GM18526 (cell line): ENCODE data around the gene GPR6.

Source experiments
- POLR2A ChIP-seq: IDR thresholded peaks from 3 replicates; pipeline ENCODE4 v1.6.1; 2011; ENCODE audit not compliant: insufficient read length; ENCODE audit errors: extremely low read depth

GPR6 gene

DNA sequence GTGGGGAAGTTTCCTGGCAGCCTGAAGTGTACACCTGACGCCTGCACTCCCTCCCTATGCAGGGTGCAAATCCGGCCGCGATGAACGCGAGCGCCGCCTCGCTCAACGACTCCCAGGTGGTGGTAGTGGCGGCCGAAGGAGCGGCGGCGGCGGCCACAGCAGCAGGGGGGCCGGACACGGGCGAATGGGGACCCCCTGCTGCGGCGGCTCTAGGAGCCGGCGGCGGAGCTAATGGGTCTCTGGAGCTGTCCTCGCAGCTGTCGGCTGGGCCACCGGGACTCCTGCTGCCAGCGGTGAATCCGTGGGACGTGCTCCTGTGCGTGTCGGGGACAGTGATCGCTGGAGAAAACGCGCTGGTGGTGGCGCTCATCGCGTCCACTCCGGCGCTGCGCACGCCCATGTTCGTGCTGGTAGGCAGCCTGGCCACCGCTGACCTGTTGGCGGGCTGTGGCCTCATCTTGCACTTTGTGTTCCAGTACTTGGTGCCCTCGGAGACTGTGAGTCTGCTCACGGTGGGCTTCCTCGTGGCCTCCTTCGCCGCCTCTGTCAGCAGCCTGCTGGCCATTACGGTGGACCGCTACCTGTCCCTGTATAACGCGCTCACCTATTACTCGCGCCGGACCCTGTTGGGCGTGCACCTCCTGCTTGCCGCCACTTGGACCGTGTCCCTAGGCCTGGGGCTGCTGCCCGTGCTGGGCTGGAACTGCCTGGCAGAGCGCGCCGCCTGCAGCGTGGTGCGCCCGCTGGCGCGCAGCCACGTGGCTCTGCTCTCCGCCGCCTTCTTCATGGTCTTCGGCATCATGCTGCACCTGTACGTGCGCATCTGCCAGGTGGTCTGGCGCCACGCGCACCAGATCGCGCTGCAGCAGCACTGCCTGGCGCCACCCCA, 1.2 kb downstream of the GPR6 start:
- no peak for TF ChIP-seq POLR2A

DNA sequence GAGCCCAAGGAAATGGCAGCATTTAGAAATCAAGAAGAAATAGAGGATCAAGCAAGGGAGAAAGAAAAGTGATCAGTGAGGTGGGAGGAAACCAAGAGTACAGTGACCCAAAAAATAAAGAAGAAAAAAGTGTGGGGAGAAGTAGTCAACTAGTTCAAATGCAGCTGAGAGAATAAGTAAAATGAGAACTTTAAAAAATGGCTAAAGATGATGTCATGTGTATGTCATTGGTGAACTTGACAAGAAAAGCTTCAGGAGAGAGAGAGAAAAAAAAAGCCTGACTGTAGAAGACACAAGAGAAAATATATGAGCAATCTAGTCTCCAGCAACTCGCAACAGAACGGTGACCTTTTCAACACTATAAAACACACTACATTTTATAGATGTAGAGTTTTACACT, 6.3 kb downstream of the GPR6 start:
- TF ChIP-seq POLR2A: no peak

DNA sequence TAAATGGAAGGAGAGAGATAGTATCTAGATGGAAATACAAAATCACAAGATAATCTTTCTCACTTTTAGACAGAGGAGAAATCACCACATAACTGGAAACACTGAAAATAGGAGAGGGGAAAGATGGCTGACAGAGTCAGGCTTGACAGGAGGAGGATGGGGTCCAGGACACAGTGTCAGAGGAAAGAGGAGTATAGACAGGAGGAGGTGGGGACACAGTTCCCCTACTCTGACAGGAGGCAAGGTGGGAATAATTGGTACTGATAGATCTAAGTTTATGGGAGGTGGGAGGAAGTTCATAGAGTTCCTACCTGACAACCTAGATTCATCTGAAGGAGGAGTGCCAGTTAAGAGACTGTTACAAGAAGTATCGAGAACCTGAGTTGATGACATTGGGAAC, 9.1 kb downstream of the GPR6 start:
- no peak for TF ChIP-seq POLR2A

DNA sequence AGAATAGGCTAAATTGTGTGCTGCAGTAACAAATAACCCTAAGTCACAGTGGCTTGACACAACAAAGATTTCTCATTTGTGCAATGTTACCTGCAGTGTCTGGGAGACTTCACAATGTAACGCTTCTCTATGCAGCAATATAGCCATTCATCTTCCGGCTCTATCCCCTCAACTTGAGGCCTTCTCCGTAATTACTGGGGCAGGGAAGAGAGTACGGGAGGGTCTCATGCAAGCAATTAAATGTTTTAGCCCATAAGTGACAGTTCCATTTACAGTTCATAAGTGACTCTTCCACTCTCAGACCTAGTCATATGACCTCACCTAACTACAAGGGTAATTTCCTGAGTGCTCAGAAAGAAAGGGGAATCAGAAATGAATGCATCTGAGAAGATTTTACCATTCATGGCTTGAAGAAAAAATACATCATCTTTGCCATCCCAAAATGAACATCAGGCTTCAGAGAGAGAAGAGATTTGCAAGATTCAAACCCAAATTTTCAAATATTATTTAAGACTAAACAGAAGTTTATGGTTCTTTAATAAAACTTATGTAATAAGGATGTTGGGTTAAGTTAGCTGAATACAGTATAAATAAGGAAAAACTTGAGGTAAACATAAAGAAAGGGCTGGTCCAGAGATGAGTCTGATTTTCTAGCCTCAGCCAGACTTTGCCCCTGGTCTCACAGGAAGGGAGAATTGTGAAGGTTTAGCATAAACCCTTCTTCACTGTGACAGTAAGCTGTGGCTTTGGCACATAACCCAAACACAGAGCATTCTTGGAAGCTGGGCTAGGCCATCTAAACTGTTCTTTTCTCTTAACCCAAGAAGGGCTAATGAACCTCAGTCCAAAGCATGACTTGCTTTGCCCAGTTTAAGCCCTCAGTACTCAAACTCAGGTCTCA, 13.3 kb downstream of the GPR6 start:
- TF ChIP-seq POLR2A: no peak

DNA sequence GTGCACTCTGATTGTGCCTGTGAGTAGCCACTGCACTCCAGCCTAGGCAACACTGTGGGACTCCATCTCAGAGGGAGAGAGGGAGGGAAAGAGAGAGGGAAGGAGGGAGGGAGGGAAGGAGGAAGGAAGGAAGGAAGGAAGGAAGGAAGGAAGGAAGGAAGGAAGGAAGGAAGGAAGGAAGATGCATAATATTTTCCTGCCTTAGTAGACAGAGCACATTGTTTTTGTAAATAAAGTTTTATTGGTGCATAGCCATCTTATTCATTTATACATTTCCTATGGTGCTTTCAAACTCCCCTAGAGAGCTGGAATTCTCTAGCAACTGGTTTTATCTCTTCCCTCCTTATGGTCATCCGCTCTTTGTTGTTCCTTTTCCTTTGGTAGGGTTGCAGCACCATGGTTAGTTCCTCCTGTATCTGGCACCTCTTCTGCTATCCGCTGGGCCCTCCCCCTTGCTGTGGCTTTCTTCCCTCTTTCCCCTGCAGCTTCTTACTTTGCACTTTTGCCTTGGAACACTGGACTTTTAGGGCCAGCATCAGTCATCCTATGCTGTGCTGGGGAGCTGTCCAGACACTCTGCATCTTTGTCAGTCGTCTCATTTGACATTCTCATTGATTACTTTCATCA, 20.2 kb downstream of the GPR6 start:
- TF ChIP-seq POLR2A: no peak

DNA sequence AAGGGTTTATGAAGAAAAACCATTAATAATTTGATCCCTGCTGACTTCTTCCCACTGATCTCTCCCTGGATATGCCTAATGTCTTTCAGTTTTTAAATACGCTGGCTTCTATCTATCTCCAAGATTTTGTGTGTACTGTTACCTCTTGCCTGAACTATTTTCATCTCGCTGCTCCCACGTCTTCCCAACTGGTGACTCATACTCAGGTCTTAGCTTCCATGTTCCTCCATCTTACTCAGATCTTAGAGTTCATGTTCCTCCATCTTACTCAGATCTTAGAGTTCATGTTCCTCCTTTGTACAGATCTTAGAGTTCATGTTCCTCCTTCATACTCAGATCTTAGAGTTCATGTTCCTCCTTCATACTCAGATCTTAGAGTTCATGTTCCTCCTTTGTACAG, 21.6 kb downstream of the GPR6 start:
- no peak for TF ChIP-seq POLR2A

DNA sequence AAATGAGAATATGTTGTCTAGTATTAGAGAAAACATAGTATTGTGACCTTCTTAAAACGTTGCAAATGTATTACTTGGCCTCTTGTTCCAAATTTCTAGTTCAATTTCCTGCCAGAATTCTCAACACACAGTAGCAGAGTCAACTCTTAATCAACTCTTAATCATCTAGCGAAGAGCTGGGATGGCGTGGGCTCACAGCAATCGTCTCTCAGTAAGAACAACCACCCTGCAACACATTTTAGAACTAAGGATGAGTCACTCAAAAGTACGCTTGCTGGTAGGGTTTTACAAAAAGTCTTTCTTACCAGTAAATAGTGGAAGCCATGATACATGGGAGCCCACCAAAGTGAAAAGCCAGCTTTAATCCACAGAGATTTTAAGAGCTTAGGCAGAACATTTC, 24.6 kb downstream of the GPR6 start:
- TF ChIP-seq POLR2A: no peak

DNA sequence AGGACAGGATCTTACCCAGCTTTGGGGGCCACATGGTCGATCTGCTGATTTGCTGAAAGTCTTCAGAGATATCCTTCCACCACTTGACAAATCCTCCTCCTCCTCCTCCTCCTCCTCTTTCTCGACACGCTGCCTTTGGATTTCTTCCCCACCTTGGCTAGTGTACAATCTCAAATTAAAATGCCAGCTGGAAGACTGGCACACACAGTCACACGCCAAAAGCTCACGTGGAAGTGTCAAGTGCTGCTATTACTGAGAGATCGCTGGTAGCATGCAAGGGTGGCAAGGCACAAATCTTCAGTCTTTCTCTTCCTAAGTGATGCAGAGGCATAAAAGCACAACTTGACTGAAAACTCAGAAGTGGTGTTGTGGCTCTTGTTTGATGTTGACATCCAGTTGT, 35.3 kb downstream of the GPR6 start:
- no peak for TF ChIP-seq POLR2A

DNA sequence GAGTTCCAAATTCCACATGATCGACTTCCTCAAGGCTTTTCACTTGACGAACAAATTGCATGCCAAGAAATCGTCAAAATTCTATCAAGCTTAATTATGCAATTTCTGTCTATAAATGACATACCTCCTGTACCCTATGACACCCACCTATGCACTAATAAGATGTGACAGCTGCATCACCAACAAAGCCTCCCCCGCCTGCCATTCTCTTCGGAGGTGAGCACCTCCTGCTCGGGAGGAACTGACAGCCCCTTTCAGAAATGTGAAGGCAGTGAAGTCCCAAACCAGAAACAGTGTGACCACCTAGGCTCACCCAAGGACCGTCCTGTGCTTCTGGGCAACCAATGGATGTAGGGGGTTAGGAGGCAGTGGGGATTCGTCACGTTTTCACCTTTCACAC, 37.1 kb downstream of the GPR6 start:
- no peak for TF ChIP-seq POLR2A

DNA sequence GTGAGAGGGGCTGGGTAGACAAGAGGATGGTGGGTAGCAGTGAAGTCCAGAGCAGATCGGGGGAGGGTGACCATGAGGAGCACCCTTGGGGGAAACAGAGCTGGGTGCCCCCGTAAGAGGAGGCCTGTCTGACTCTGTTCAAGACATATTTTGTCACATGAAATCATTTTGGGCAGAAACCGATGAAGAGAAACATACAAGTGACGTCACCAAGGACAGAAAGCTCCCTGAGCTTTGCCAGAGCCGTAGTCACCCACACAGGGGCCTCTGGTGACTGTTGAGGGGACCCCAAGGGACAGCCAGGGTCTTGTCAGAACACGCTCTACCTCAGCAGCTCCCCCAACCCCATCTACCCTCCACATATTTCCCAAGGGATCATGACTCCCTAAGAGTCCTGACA, 39.2 kb downstream of the GPR6 start:
- TF ChIP-seq POLR2A: no peak

DNA sequence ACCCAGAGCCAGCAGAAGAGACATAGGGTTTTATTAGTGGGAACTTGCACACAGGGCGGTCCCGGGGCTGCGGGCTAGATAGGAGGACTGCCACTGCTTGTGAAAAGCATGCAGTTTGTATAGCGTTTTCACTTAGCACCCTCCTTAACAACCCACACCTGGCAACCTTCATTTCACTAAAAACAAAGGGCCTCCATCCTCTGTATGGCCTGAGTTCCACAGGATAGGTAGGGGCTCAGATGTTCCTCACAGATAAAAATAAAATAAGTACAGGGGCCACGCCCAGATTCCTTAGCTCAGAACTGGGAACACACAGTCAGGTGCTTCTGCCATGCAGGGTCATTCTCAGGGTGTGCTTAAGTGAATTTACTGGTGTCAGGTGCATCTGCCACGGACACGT, 39.8 kb downstream of the GPR6 start:
- no peak for TF ChIP-seq POLR2A

DNA sequence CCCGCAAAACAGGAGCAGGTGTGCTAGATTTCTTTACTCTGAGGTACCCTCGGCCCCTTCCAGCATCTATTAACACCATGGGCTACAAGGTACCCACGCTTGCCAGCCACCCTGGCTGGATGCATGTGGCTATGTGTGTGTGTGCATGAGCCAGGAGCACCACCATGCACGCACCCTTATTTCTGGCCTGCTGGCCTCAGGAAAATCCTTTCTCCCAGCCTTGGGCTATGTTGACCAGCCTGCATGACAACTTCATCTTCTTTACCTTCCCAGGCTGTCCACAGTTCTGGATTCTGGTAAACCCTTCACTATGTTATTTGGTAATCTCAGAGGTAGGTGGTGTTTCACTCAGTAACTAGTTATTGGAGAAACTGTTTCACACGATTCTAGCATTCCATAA, 40.4 kb downstream of the GPR6 start:
- no peak for TF ChIP-seq POLR2A

DNA sequence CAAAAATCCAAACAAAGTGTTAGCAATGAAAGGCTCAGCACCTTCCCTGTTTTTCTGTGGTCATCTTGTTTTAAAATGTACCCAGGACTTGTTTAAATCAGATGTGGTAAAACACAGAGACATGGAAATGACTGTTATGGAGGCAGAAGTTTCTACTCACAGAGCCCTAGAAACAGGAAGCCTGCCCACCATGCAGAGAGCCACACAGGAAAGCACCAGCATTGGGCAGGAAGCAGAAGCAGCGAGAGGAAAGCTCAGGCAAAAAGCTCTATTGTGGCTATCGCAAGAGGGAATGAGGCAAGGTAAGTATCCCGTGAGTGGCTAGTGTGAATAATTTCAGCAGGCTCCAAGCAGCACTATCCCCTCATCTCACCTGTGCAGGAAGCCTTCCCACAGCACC, 42.8 kb downstream of the GPR6 start:
- TF ChIP-seq POLR2A: no peak

DNA sequence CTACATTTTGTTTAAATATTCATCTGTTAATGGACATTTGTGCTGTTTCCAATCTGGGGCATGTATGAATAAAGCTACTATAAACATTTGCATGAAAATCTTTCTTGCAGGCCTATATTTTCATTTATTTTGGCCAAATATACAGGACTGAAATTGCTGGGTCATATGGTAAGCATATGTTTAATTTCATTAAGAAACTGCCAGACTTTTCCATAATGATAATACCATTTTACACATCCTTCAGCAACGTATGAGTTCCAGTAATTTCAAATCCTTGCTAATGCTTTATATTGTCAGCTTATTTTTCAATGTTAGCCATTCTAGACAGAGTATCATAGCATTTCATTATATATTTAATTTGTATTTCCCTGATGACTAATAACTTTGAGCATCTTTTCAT, 51.0 kb downstream of the GPR6 start:
- no peak for TF ChIP-seq POLR2A
